Epithelial cell of esophagus (primary cell): Measurements from ENCODE around the gene TTC8.

Source experiments
- DNase-seq: peaks from one replicate; pipeline ENCODE4 v3.0.0; 2010; ENCODE audit warnings: low read depth
- H3K4me3 ChIP-seq: 2 replicates; pipeline ENCODE4 v1.5.1; 2011; ENCODE audit warnings: mild to moderate bottlenecking, low read length, control low read depth
- CTCF ChIP-seq: IDR thresholded peaks from 2 replicates; pipeline ENCODE4 v1.5.1; 2011; ENCODE audit warnings: low read depth, mild to moderate bottlenecking, low read length, control low read depth, inconsistent platforms; ENCODE audit not compliant: insufficient read depth; ENCODE audit errors: missing control alignments

TTC8 gene

DNA sequence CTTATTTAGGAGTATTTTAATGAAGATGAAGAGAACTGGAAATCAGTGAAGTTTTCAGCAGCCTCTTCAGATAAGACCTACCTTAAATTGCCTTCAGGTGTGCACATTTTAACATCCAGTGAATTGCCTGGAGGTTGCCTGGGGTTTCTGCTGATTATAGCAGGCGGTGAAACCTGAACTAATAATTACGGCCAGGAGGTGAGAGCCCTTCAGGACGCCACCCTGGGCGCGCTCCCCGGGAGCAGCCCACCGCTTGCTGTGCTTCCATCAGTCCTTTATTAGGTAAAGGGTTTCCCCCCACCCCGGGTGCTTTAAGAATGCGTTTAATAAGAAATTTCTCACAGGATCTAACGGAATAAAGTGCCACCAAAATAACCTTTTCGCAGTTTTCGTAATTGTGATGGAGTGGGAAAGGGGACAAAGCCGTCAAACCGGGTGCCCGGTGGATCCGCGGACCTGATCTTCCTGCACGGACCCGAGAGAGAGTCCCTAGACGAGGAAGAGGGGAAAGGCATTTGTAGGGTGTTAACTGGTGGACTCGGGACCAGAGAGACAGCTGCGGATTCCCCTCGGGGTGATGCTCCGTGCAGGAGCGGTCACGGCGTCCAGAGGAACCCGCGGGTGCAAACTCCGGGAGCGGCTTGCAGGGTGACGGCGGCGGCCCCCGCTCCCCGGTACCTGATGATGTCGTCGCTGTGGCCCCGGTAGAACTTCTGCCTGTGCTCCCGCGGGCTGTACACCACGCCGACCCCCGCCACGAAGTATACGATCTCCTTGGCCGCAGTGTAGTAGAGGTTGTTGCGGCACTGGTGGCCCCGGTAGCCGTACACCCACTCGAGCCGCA lies 32.6 kb upstream of the TTC8 start:
- peak overlapping the region; percentile 36 for H3K4me3 ChIP-seq
- no peak for DNase-seq
- no peak for TF ChIP-seq CTCF

DNA sequence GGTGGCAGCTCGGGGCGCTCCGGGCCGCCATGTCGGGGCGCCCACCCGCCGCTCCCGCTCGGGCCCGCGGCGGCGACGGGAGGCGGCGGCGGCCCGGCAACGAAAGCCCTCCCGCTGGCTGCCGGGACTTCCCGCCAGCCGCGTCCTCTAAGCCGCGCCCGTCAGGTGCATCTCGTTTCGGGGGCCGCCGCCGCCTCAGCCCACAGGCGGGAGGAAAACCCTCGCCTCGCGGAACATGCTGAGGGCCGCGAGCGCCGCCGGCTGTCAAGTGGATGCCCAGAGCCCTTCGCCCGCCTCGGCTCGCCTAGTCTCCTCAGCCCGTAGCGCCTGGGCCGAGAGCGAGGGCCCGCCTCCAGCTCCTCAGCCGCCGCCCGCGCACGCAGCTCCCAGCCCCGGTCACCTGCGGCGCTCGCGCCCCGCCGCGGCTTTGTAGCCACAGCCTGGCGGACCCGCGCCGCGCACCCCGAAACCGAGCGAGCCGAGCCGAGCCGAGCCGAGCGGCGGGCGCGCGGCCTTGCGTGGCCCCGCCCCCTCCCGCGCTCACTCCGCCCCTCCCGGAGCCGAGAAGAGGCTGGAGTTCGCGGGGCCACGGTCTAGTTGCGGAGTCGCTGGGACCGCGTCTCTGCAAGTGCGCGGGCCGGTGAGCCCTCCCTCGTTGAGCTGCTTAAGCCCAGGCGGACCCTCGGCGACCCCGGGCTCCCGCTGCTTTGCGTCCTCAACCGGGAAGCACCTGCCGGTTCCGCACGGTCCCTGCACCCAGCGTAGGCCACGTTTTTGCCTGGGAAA lies 31.8 kb upstream of the TTC8 start, which contains the start of gene EML5:
EML5 (minus strand) TSS at position 481 of the 786 bp plus-strand sequence; CDS start at position 31, 450 bp downstream.
- H3K4me3 ChIP-seq, result peak within 1 kb of the TSS; percentile 63
- DNase-seq, result peak; percentile 84
- peak; percentile 47 for TF ChIP-seq CTCF

GRCh38 chr14:88793259-88793625 lies 31.2 kb upstream of the TTC8 start:
- TF ChIP-seq CTCF, result no peak
- H3K4me3 ChIP-seq, result peak overlapping the region; percentile 63
- no peak for DNase-seq

- no peak overlapping the region for H3K4me3 ChIP-seq
- no peak for DNase-seq
- TF ChIP-seq CTCF, result no peak
These were observed 26.3 kb upstream of the TTC8 start for GRCh38 chr14:88798156-88798555.

DNA sequence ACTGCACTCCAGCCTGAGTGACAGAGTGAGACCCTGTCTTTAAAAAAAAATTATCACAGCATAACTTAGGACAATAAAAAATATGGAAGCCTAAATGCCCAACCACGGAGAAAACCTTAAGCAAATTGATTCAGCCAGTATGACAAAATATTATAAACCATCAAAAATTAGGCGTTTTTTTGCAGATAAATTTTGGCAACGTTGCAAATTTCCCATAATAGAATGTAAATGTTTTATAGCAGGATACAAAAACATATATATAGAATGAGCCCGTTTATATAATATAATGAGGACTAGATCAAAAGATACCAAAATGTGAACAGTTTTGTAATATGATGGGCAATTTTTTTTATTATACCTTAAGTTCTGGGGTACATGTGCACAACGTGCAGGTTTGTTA lies 24.9 kb upstream of the TTC8 start:
- H3K4me3 ChIP-seq, result no peak overlapping the region
- TF ChIP-seq CTCF, result no peak
- no peak for DNase-seq

DNA sequence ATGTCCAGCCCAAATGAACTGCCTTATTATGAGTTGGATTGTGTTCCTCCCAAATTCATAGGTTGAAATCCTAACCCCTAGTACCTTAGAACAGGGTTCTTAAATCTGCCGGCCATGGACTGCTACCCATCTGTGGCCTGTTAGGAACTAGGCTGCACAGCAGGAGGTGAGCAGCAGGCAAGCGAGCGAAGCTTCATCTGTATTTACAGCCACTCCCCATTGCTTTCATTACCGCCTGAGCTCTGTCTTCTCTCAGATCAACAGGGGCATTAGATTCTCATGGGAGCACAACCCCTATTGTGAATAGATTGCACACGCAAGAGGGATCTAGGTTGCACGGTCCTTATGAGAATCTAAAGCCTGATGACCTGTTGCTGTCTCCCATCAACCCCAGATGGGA lies 21.9 kb upstream of the TTC8 start:
- H3K4me3 ChIP-seq, result no peak overlapping the region
- no peak for DNase-seq
- no peak for TF ChIP-seq CTCF

DNA sequence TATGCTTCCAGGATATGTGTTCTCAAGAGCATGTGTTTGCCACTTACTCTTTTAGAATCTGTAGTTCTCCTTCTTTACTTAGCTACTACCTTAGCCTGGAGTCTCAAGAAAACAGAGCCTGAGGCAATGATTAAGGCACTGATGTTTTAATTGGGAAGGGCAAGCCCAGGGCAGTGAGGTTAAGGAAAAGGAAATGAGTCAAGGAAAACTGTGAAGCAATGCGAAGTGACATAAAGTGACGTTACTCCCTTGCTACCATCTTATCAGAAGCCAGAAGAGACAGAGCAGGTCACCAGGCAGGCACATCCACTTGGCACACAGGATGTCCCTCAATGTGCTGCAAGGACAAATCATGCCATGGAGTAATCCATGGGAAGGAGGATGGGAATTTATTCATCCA lies 20.4 kb upstream of the TTC8 start:
- DNase-seq, result peak; percentile 9
- H3K4me3 ChIP-seq, result no peak overlapping the region
- TF ChIP-seq CTCF, result no peak
